ENCODE data around the gene SEZ6.

SEZ6 gene

GRCh38 chr17:28993645-28994426, 12.0 kb downstream of the SEZ6 start:
- TF ChIP-seq NFIC (IDR thresholded peaks at IDR 0.05): no peak
- no peak for TF ChIP-seq TEAD4 (IDR thresholded peaks at IDR 0.05)
- no peak for TF ChIP-seq EP300 (IDR thresholded peaks at IDR 0.05; ENCODE audit: borderline replicate concordance)
- no peak for TF ChIP-seq RAD21 (IDR thresholded peaks at IDR 0.05; ENCODE audit: low read depth)
- no peak for TF ChIP-seq TCF12 (IDR thresholded peaks at IDR 0.05; ENCODE audit: low read depth)
- TF ChIP-seq USF1 (IDR thresholded peaks at IDR 0.05): no peak
- TF ChIP-seq EGR1 (IDR thresholded peaks at IDR 0.05): no peak
- no peak for TF ChIP-seq REST (IDR thresholded peaks at IDR 0.05; ENCODE audit: low read depth)

- TF ChIP-seq TAF1 (IDR thresholded peaks at IDR 0.05; ENCODE audit: low read depth) (no peak), NFIC (IDR thresholded peaks at IDR 0.05) (no peak), FOXM1 (IDR thresholded peaks at IDR 0.05; ENCODE audit: borderline replicate concordance, low read depth) (no peak), TCF12 (IDR thresholded peaks at IDR 0.05; ENCODE audit: low read depth) (no peak), ZBTB7A (IDR thresholded peaks at IDR 0.05; ENCODE audit: low read depth) (no peak), EP300 (IDR thresholded peaks at IDR 0.05; ENCODE audit: borderline replicate concordance) (no peak), YY1 (IDR thresholded peaks at IDR 0.05; ENCODE audit: low read depth) (no peak), TEAD4 (IDR thresholded peaks at IDR 0.05) (no peak), USF1 (IDR thresholded peaks at IDR 0.05) (no peak), RAD21 (IDR thresholded peaks at IDR 0.05; ENCODE audit: low read depth) (no peak), CREB1 (IDR thresholded peaks at IDR 0.05; ENCODE audit: low read depth) (no peak), CEBPB (IDR thresholded peaks at IDR 0.05) (no peak), REST (IDR thresholded peaks at IDR 0.05; ENCODE audit: low read depth) (no peak), EGR1 (IDR thresholded peaks at IDR 0.05) (no peak), MAX (IDR thresholded peaks at IDR 0.05) (no peak)
Observed at GRCh38 chr17:28992625-28993600, 12.9 kb downstream of the SEZ6 start.

GRCh38 chr17:28992185-28992584, 13.6 kb downstream of the SEZ6 start:
- no peak for TF ChIP-seq YY1 (IDR thresholded peaks at IDR 0.05; ENCODE audit: low read depth)

GRCh38 chr17:28991779-28992178, 14.1 kb downstream of the SEZ6 start:
- no peak for TF ChIP-seq EP300 (IDR thresholded peaks at IDR 0.05; ENCODE audit: borderline replicate concordance)
- no peak for TF ChIP-seq CEBPB (IDR thresholded peaks at IDR 0.05)
- no peak for TF ChIP-seq NFIC (IDR thresholded peaks at IDR 0.05)
- TF ChIP-seq REST (IDR thresholded peaks at IDR 0.05; ENCODE audit: low read depth): no peak
- no peak for TF ChIP-seq CREB1 (IDR thresholded peaks at IDR 0.05; ENCODE audit: low read depth)
- TF ChIP-seq ZBTB7A (IDR thresholded peaks at IDR 0.05; ENCODE audit: low read depth): no peak
